T-helper 9 cell (primary cell): ENCODE results near the gene ALS2.
"Not testable (repeated sequence)": the region's sequence is repeated elsewhere in the genome, so short reads cannot be mapped to it uniquely, and the experiment has no call there.

Experiments used
- DNase-seq: peaks from one replicate; pipeline ENCODE4 v3.0.0-alpha.2; 2020

The ALS2 gene

DNA sequence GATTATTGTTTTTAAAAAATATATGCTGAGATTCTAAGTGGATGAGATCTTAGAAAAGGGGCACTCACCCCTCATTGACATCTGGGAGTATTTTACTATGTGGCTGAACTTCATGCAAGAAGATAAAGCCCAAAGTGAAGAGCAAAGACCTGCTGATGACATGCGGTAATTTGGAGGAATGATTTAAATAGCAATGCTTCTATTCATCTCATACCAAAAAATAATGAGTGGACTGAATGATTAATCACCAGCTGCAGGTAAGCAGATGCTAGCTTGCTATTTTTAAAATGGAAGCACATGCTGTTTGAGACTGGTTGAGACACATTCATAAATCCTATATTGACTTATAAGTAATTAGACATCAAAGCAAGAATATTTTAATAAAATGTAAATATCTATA is 12.9 kb upstream of the ALS2 start:
- DNase-seq = no peak

DNA sequence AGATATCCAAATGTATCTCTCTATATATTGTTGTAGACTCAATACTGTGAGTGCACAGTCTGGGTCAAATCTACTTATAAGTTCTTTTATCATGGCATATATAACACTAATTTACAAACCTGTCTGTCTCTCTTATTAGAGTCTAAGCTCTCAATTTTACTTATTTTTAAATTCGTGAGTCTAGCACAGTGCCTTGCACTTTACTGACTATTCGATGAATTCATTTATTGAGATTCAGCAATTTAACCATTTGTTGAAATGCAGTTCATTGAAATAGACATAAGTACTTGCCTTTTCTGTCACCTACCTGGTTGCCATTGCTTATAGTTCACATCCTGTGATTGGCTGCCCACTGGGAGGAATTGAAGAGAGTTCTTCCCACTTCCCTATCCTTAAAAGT is 10.3 kb upstream of the ALS2 start:
- no peak for DNase-seq

DNA sequence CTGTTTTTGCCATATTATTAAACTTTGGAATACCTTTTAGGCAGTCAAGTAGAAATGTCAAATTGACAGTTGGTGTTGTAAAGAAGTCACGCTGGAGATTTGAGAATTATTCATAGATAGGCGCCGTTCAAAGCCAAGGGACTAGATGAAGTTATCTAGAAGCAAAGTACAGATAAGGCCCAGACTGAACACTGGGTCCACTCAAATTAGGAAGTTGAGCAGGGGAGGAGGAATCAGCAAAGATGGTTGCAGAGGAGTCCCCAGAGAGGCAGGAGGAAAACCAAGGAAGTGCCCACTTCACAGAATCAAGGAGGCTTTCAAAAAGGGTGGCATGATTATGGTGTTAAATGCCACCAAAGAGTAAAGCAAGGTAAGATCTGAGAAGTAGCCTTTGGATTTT is 9.6 kb upstream of the ALS2 start:
- DNase-seq = no peak

DNA sequence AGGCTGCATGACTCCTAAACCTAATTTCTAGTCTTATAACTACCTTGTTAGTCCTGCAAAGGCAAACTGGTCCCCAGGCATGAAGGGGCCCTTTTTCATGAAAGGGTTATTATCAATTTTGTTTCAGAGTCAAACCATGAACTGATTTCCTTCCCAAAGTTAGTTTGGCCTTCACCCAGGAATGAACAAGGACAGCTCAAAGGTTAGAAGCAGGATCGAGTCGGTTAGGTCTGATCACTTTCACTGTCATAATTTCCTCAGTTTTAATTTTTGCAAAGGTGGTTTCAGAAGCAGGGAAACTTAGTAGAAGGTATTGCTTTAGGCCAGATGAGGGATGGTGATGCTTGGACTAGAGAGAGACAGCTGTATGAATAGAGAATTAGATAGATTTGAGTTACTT is 8.7 kb upstream of the ALS2 start:
- DNase-seq = no peak

DNA sequence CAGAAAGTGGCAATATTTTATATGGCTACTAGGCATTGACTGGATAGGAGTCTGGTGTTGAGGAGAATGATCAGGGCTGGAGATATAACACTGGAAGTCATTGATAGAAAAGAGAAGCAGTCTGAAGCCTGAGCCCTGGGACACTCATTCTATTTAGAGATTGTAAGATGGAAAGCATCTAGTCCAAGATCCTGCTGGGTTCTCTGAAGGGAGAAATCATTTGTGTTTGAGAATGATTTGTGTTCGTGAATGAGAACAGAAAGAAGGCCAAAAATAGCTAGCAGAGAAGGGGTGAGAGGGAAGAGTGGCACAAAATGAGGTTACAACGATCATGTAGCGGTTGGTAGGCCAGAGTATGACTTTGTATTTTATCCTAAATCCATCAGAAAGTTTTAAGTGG is 7.6 kb upstream of the ALS2 start:
- DNase-seq = no peak

DNA sequence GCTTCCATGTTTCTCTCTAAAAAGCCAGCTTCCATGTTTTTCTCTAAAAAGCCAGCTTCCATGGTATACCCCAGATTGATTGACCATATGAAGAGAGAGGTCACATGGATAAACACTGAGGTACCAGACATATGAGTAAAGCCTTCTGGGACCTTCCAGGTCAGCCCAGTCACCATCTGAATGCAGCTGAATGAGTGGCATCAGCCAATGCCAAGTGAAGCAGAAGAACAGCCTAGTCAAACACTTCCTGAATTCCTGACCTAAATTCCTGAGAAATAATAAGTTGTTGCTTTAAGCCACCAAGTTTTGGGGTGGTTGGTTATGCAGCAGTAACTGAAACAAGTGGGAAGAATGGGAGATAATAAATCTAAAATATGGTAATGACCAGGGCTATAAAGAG is 5.7 kb upstream of the ALS2 start:
- DNase-seq = no peak

DNA sequence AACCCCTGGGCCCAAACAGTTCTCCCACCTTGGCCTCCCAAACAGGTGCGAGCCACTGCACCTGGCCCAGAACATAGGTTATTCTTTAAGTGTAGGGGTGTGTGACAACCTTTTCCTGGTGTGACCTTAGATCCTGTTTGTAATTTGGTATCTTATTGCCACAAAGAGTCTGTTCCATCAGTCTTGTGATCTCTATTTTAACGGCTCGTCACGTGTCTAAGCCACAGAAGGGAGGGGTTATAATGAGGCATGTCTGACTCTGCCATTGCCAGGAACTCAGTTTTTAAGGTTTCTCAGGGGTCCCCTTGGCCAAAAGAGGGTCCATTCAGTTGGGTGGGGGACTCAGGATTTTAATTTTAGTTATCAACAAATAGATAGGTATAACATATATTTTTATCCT is 4.4 kb upstream of the ALS2 start:
- DNase-seq = no peak

DNA sequence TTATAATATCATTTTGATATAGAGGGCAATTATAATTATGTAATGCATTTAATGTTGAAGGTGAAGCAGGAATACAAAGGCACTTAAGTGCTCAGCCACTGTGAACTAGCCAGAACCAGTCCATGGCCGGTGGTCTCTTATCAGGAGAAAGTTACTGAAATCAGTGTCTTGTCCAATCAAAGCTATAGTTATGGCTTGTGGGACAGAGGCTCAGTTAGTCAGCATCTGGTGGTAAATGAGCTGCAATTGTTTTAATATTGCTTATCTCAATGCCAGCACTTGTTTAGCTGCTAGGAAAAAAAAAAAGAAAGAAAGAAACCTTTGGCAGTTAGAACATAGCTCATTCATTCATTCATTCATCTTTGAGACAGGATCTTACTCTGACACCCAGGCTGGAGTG is 3.8 kb upstream of the ALS2 start:
- no peak for DNase-seq

DNA sequence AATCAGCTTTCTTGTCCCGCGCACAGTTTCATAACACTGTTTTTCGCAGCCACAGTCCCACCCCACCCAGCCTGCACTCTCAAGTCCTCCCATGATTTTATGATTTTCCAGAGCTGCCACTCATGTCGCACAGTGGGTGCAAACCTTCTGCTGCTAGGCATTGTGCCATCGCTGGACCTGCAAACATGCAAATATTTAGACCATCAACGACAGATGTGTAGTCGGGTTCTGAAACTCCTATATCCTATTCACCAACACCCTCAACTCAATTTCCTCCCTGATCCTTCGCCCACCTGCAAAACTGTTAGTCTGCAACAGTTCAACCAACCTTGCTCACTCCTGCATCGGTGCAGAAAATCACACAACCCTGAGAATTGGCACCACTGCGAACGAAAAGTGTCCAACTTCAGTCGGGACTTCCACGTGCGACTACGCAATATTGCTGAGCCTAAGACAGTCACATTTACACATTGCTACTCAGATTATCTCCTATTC is 871 bp upstream of the ALS2 start:
- DNase-seq = no peak

DNA sequence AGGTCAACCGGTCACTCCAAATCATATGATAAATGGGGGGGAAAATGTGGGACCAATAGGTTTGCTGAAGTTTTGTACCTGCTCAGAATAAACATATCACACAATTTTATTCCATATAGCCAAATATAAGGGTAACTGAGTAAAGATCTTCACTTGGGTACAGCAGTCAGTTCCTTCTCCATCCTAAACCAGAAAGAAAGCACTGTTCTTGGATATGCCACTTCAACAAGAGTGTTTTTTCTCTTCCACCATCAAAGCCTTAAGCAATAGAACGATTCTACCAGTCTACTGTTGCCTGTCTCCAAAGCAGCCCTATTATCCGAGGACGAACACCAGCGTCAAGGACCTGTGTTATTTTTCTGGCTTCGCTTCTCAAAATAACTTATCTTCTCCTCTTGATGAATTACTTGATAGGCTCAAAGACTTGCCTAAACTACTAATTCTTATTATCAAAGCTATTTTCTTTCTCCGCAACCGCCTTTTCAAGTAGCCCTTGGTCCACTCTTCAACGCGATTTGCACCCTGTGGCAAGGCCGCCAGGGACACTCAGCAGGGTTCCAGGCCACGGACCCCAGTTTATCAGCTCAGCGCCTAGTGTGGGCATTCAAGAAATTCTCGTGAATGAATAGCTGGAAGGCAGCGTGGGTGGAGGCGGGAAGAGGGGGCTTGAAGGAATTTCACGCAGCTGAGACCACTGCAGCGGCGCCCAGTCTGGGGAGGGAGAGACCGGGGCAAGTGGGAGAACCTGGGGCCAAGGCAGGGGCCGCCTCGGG is 646 bp downstream of the ALS2 start:
- DNase-seq = no peak

DNA sequence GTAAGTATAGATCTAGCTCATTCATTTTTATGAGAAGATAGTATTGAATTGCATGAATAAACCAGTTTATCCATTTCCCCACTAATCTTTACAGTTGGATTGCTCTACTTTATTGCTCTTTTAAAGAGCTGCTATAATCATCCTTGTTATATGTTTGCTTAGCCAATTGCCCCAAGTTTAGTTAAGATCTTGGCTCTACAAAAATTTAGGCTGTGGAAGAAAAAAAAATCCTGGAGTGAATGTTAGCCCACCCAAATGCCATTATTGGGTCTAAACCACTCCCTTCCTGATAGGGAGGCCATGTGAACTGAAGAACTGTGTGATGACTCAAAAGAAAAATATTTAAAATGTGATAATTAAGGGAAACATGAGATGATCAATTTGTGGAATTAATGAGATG is 2.9 kb downstream of the ALS2 start:
- no peak for DNase-seq

DNA sequence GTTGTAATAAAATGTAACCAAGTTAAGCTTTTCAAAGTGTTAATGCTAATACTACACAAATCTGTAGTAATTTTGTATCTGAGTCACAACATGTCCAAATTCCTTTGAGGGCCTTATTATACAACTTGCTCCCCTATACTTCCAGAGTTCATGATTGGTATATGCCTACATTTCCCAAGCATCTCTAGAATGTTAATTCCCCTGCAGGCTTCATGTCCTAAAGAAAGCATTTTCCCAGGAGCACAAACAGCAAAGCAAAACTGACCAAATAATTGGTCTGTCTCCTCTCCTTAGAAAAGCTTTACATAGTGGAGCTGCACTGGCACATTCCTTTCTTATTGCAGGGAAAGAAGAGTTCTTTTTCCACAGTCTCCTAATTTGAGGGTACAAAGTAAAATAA is 3.7 kb downstream of the ALS2 start:
- DNase-seq = no peak

DNA sequence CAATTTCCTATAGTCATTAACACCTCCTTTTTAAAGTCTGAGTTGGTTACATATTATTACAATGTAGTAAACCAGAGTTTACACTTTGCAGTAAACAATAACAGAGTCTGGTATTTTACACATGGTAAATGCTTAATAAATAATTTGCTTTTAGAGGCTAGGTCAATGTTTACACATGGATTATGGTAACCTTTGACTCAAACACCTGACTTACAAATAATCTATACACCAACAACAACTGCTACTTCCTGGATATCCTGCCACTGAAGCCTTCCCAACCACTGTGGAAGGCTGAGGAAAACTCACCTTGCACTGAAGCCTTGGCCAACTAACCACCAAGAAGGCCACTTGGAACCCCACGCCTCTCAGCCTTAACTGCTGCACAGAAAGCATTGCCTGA is 5.4 kb downstream of the ALS2 start:
- no peak for DNase-seq

DNA sequence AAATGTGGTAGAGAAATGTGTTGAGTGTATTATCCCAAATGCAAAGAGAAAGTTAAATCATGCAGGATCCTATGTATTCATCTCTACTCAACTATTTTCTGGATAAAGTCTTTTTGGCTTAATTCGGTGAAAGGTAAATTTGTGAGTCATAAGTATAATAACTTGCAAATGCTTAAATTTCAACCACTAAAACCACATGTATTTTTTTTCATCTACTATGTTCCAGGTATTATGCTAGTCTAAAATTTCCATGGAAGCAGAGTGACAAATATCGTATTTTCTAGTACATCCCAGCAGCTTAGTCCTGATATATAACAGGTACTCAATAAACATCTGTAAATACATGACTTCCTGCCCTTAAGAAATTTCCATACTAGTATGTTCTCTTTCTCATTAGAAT is 6.2 kb downstream of the ALS2 start:
- DNase-seq = no peak

DNA sequence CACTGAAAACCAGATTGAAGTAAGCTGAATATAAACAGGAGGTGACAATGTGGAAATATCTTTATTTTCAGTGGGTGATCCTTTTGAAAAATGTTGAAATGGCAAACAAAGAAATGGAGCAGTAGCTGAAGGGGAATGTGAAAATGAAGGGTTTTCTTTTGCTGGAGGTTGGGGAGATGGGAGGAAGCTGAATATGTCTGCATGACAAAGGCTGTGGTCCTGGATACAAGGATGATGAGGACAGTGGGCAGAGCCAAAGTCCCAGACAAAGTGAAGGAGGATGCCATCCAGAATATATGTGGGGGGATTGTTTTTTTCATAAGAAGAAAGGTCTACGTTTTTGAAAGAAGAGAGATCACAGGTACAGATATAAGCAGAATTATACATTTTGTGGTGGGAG is 6.7 kb downstream of the ALS2 start:
- no peak for DNase-seq

DNA sequence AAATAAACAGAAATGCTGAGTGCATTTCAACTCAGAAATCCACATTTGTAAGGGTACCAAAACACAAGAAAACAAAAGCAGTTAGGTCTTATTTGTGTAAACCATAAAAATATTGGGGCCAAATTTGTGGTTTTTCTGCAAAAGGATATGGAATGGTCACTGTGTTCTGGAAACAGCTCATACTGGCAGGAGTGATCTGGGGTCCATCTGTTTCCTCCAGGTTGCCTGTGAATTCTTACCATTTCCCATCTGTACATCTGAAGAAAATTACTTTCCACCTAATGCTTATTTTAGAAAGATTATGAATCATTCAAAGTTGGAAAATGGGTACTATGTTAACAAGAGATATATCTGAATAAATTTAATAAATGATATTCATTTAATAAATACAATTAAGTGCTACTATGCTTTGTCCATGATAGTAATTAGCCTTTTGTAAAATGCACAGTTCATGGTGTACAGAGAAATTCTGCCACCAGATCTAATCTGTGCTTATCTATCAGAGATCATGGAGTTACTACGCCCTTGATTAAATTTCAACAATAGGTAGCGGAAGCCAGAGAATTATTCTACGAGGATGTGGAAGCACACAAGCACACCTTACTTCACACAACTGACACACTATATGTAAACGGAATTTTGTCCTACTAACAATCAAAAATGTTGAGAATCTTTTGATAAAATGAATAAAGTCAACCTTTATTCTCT is 10.9 kb downstream of the ALS2 start:
- DNase-seq = no peak

DNA sequence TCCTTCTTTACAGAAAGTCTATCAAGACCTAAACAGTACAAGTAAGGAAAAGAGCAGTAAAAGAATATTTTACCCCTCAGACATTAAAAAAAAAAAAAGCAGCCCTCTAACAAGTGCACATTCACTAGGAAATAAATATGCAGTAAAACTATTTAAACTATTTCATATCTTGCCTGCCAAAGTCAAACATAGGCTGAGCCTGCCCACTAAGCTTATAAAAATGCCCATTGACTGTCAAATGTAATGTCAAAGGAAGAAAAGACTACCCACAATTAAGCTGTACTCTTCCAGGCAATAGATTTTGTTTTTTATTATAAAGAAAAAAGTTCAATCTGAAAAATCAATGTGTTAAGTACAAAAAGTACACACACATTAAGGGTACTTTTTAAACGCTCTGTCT is 11.8 kb downstream of the ALS2 start:
- DNase-seq = no peak

DNA sequence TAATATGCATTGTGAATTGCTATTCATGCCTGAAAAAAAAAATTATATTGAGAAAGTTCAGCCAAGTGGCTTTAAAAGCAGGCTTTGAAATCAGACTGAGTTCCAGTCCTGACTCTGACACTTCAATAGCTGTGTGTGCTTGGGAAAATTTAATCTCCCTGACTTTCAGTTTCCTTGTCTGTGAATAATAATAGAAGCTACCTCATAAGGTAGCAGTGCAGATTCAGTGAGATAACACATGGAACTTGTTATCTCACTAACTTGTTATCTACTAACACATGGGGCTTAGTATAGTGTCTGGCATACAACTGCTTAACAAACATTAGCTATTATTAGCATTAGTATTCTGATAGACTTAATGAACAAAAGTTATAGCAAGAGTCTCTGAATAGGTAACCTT is 14.9 kb downstream of the ALS2 start:
- no peak for DNase-seq

DNA sequence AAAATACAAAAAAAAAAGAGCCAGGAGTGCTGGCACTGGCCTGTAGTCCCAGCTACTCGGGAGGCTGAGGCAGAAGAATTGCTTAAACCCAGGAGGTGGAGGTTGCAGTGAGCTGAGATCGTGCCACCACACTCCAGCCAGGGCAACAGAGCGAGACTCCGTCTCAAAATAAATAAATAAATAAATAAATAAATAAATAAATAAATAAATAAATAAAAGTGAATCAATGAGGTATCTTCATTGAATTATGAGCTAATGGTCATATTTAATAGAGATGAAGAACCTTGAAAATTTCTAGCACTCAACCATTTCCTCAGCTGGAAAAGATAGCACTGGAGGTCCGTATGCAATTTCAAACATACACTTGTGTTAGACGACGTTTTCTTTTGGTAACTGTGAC is 16.3 kb downstream of the ALS2 start:
- not testable (repeated sequence) for DNase-seq

DNA sequence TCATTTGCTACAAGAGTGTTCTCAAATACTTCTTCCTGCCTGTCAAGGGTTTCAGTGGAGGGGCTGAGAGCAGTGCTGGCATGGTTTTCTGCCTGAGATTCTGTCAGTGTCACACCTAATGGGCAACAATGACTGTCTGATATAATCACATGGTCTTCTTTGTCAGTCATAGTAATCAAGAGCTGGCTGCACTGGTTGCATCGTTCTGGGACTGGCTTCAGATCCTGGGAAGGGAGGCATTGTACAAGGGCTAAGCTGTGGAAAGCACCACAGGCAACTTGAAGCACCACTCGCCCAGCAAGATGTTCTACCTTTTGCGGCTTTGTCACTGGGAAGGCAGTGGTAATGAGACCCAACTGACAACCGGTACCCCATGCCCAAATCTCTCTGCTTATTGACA is 19.6 kb downstream of the ALS2 start:
- no peak for DNase-seq

DNA sequence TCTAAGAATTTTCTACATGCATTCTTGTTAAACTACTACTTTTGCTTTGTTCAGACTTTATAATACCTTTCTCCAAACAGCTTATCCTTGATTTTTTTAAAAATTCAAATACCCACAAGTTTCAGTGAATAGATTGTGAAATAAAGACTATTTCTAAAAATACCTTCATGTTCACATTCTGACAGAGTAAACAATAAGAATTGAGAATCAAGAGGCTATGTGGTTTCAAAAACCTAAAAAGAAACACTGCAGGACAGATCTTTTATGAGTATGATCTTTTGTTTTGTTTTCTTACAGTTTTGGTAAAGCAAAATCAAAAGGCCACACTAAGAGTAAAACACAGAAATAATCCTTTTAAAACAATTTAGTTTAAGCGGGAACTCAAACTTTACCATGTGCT is 21.2 kb downstream of the ALS2 start:
- no peak for DNase-seq

DNA sequence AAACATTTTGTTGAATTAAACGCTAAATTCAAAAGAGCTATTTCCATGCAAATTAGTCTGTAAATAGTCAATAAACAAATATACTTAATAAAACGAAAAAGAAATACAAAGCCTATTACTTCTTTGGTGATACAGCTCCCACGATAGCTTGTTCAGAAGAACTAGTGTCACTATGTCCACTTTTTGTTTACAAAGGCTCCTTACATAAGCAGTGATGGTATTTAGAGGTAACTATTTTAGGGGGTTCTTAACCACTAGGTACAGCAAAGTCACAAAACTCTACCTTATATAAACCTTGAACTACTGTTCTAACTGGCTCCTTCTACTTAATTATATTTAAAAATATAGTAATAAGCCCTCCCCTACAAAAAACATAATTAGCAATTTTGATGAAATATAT is 21.9 kb downstream of the ALS2 start:
- DNase-seq = no peak

DNA sequence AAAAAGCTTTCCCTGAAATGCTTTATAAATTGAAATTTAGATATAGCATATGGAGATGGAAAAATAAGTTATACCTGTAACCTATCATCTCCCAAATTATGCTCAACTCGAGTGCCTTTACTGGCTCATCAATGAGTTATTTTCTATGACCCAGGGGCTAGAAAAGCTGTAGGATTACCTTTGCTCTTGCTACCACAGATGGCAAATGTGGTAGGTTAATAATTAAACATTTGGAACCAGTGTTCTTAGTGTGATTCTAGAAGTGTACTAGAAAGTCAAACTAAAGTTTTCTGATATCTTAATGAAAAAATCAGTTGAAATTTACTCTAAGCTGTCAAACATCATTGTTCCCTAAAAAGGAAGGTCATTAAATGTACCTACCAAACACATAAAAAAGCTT is 22.5 kb downstream of the ALS2 start:
- DNase-seq = no peak

DNA sequence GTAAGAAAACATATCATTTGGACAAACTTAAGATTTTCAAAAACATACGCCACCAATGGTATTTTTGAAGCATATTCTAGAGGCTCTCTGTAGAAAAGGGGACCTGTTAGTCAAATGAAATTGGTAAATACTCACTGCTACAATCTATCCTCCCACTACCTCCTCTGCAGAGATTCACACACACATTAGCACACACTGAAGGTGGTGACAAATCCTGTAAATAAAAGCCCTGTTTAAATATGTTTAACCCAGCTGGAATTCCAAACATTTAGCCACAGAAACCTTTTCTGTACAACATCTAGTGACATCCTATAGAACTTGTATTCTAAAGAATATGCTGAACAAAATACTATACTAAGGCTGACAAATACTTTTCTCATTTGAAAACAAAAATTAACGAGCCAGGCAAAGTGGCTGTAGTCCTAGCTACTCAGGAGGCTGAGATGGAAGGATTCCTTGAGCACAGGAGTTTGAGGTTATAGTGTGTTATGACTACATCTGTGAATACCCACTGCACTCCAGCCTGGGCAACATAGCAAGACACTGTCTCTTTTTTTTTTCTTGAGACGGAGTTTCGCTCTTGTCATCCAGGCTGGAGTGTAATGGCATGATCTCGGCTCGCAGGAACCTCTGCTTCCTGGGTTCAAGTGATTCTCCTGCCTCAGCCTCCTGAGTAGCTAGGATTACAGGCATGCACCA is 25.9 kb downstream of the ALS2 start:
- no peak for DNase-seq
